HepG2 (cell line): ENCODE results near the gene TBC1D4. TPM values are rescaled to one million over a fixed set of nuclear protein-coding genes. Genes with fewer than 3 reads are reported as not detected.

Source experiments
- ARHGAP35 ChIP-seq: sonication (generic); formaldehyde crosslinking; IDR thresholded peaks from 2 replicates; pipeline ENCODE4 v1.9.0; 2022; ENCODE audit warnings: mild to moderate bottlenecking, inconsistent platforms, moderate library complexity, missing genetic modification reagents, borderline replicate concordance
- BHLHE40 ChIP-seq: IDR thresholded peaks from 2 replicates; pipeline ENCODE4 v1.6.1; 2011; ENCODE audit warnings: low read length, improper control_type of control experiment
- DPF2 ChIP-seq: sonication (generic); formaldehyde crosslinking; IDR thresholded peaks from 2 replicates; pipeline ENCODE4 v1.4.0; 2020; ENCODE audit warnings: mild to moderate bottlenecking, low read depth, missing genetic modification reagents, borderline replicate concordance
- HCFC1 ChIP-seq: fragments of 150-350 bp; IDR thresholded peaks from 2 replicates; pipeline ENCODE4 v1.6.1; 2014; ENCODE audit warnings: low read depth, low read length
- KAT2B ChIP-seq: fragments of 150-350 bp; IDR thresholded peaks from 2 replicates; pipeline ENCODE4 v1.6.1; 2014; ENCODE audit warnings: low read depth, low read length, borderline replicate concordance
- KAT8 ChIP-seq: IDR thresholded peaks from 2 replicates; pipeline ENCODE4 v1.6.1; 2016; ENCODE audit warnings: missing genetic modification reagents, missing compliant biosample characterization
- SOX13 ChIP-seq, 3 experiments: fragments of 450-650 bp in 1 of 3; sonication (generic) in 1 of 3; formaldehyde crosslinking in 1 of 3; IDR thresholded peaks in 2 of 3; conservative IDR thresholded peaks in 1 of 3; 2 replicates each; pipeline versions ENCODE4 v1.5.0 to v1.6.1; 2016 to 2020; ENCODE audit warnings: antibody characterized with exemption in 1 of 3, mild to moderate bottlenecking in 1 of 3, missing compliant biosample characterization in 1 of 3, missing genetic modification reagents in 1 of 3, moderate library complexity in 1 of 3
- TGIF2 ChIP-seq: IDR thresholded peaks from 2 replicates; pipeline ENCODE4 v1.6.1; 2016; ENCODE audit warnings: control low read depth, missing compliant biosample characterization
- TMF1 ChIP-seq: sonication (generic); formaldehyde crosslinking; IDR thresholded peaks from 2 replicates; pipeline ENCODE4 v1.8.1; 2022; ENCODE audit warnings: low read depth, missing genetic modification reagents
- ZFP91 ChIP-seq: sonication (generic); formaldehyde crosslinking; IDR thresholded peaks from 2 replicates; pipeline ENCODE4 v1.9.0; 2022; ENCODE audit warnings: missing genetic modification reagents, mild to moderate bottlenecking, borderline replicate concordance
- ZKSCAN5 ChIP-seq: sonication (generic); formaldehyde crosslinking; IDR thresholded peaks from 2 replicates; pipeline ENCODE4 v1.5.1; 2020; ENCODE audit warnings: mild to moderate bottlenecking, missing genetic modification reagents
- ZNF292 ChIP-seq: sonication (generic); formaldehyde crosslinking; IDR thresholded peaks from 2 replicates; pipeline ENCODE4 v1.8.1; 2022; ENCODE audit warnings: mild to moderate bottlenecking, low read depth, missing genetic modification reagents, borderline replicate concordance
- ZNF547 ChIP-seq: sonication (generic); formaldehyde crosslinking; IDR thresholded peaks from 2 replicates; pipeline ENCODE4 v1.5.1; 2020; ENCODE audit warnings: mild to moderate bottlenecking, missing genetic modification reagents
- ZNF589 ChIP-seq: sonication (generic); formaldehyde crosslinking; conservative IDR thresholded peaks from 2 replicates; pipeline ENCODE4 v1.8.0; 2022; ENCODE audit warnings: mild to moderate bottlenecking, moderate library complexity, missing genetic modification reagents
- ZNF75D ChIP-seq: sonication (generic); formaldehyde crosslinking; IDR thresholded peaks from 2 replicates; pipeline ENCODE4 v1.8.1; 2023; ENCODE audit warnings: missing genetic modification reagents, mild to moderate bottlenecking, borderline replicate concordance
- ZSCAN5A ChIP-seq: sonication (generic); formaldehyde crosslinking; IDR thresholded peaks from 2 replicates; pipeline ENCODE4 v1.8.0; 2022; ENCODE audit warnings: mild to moderate bottlenecking, missing genetic modification reagents, borderline replicate concordance
- polyA plus RNA-seq, 8 experiments: library from polyadenylated mRNA; depleted of rRNA in 3 of 8; stranded (reverse) in 7 of 8; unstranded in 1 of 8; fragments of >200 nt; fragmentation: Illumina TruSeq in 4 of 8; extraction: Trizol in 4 of 8; gene quantifications; 2 replicates each; pipeline versions ENCODE4 v1.2.1 to v1.2.3, GENCODE V29; 2011 to 2016; ENCODE audit warnings: low read depth in 4 of 8, missing spikeins in 1 of 8, mixed read lengths in 1 of 8; ENCODE audit not compliant: insufficient read depth in 1 of 8
- total RNA-seq, 5 experiments: library from RNA; depleted of rRNA; stranded (reverse); fragments of >200 nt; fragmentation: Illumina TruSeq; extraction: Trizol; gene quantifications; 2 replicates each; pipeline ENCODE4 v1.2.3, GENCODE V29; 2016; ENCODE audit warnings: low read depth in 1 of 5
- TF ChIP-seq, protein P1 (sequence below): sonication (generic); formaldehyde crosslinking; IDR thresholded peaks from 2 replicates; pipeline ENCODE4 v1.9.0; 2022; ENCODE audit warnings: low read depth, missing genetic modification reagents
- TF ChIP-seq, protein P2 (sequence below): sonication (generic); formaldehyde crosslinking; IDR thresholded peaks from 2 replicates; pipeline ENCODE4 v1.4.0; 2020; ENCODE audit warnings: missing genetic modification reagents
- TF ChIP-seq, protein P3 (sequence below): sonication (generic); formaldehyde crosslinking; IDR thresholded peaks from 2 replicates; pipeline ENCODE4 v1.5.0; 2020; ENCODE audit warnings: mild to moderate bottlenecking, missing genetic modification reagents

TBC1D4 gene
- total and polyA plus RNA-seq, 2 of the 13 experiments (the other 11 are each of a cell fraction or from before 2014, with no cell fraction given) = 35.9 to 64.4 TPM

- peak; percentile 94; the same call in 1 of the 2 replicates for TF ChIP-seq ZNF292 (CRISPR knock-in tag)
- TF ChIP-seq ZNF547 (CRISPR knock-in tag) = no peak
- TF ChIP-seq, protein P1, sequence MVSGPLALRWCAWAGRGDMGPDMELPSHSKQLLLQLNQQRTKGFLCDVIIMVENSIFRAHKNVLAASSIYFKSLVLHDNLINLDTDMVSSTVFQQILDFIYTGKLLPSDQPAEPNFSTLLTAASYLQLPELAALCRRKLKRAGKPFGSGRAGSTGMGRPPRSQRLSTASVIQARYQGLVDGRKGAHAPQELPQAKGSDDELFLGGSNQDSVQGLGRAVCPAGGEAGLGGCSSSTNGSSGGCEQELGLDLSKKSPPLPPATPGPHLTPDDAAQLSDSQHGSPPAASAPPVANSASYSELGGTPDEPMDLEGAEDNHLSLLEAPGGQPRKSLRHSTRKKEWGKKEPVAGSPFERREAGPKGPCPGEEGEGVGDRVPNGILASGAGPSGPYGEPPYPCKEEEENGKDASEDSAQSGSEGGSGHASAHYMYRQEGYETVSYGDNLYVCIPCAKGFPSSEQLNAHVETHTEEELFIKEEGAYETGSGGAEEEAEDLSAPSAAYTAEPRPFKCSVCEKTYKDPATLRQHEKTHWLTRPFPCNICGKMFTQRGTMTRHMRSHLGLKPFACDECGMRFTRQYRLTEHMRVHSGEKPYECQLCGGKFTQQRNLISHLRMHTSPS (CRISPR knock-in tag) = peak; percentile 99
- TF ChIP-seq, protein P2, sequence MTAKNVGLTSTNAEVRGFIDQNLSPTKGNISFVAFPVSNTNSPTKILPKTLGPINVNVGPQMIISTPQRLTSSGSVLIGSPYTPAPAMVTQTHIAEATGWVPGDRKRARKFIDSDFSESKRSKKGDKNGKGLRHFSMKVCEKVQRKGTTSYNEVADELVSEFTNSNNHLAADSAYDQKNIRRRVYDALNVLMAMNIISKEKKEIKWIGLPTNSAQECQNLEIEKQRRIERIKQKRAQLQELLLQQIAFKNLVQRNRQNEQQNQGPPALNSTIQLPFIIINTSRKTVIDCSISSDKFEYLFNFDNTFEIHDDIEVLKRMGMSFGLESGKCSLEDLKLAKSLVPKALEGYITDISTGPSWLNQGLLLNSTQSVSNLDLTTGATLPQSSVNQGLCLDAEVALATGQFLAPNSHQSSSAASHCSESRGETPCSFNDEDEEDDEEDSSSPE (CRISPR knock-in tag) = peak; percentile 46; the same call in 1 of the 2 replicates
- TF ChIP-seq KAT2B = no peak
- TF ChIP-seq ZNF75D (CRISPR knock-in tag) = no peak
- no peak for TF ChIP-seq ZKSCAN5 (CRISPR knock-in tag)
- TF ChIP-seq, protein P3, sequence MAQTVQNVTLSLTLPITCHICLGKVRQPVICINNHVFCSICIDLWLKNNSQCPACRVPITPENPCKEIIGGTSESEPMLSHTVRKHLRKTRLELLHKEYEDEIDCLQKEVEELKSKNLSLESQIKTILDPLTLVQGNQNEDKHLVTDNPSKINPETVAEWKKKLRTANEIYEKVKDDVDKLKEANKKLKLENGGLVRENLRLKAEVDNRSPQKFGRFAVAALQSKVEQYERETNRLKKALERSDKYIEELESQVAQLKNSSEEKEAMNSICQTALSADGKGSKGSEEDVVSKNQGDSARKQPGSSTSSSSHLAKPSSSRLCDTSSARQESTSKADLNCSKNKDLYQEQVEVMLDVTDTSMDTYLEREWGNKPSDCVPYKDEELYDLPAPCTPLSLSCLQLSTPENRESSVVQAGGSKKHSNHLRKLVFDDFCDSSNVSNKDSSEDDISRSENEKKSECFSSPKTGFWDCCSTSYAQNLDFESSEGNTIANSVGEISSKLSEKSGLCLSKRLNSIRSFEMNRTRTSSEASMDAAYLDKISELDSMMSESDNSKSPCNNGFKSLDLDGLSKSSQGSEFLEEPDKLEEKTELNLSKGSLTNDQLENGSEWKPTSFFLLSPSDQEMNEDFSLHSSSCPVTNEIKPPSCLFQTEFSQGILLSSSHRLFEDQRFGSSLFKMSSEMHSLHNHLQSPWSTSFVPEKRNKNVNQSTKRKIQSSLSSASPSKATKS (CRISPR knock-in tag) = no peak
- TF ChIP-seq KAT8 = peak; percentile 79; the same call in 1 of the 2 replicates
- peak; percentile 87; the same call in 1 of the 2 replicates for TF ChIP-seq SOX13 (IDR thresholded peaks at IDR 0.05)
- TF ChIP-seq SOX13 (CRISPR knock-in tag; conservative IDR thresholded peaks at IDR 0.05 in 1 of 2, IDR thresholded peaks at IDR 0.05 in 1 of 2) = peak in 1 of 2 experiments; percentile 98; a peak in 2 of 4 replicates
- no peak for TF ChIP-seq TGIF2 (CRISPR knock-in tag)
- 0 out of 2 replicates have a peak, but pooled peaks have one; percentile 30 for TF ChIP-seq ZNF589 (CRISPR knock-in tag)
- 0 out of 2 replicates have a peak, but pooled peaks have one; percentile 71 for TF ChIP-seq ARHGAP35
- TF ChIP-seq BHLHE40 = peak; percentile 20; the same call in 1 of the 2 replicates
- TF ChIP-seq ZSCAN5A (CRISPR knock-in tag) = no peak
- peak; percentile 92 for TF ChIP-seq DPF2 (CRISPR knock-in tag)
- TF ChIP-seq HCFC1 = no peak
- TF ChIP-seq TMF1 (CRISPR knock-in tag) = no peak
- TF ChIP-seq ZFP91 (CRISPR knock-in tag) = peak; percentile 67; the same call in 1 of the 2 replicates
Measured at GRCh38 chr13:75458696-75459422, 23.1 kb downstream of the TBC1D4 start (continued).
